GM12878 (cell line): ENCODE data around the gene ARPC1B.

Source experiments
- CEBPB ChIP-seq, 2 experiments: fragments of 150-350 bp in 1 of 2; IDR thresholded peaks; 2 replicates each; pipeline ENCODE4 v1.6.1; 2012 to 2014; ENCODE audit warnings: low read depth in 2 of 2, low read length in 2 of 2, borderline replicate concordance in 1 of 2, inconsistent platforms in 1 of 2
- CHD1 ChIP-seq: IDR thresholded peaks from 2 replicates; pipeline ENCODE4 v1.6.1; 2012; ENCODE audit warnings: low read depth, low read length, improper control_type of control experiment
- CTCF ChIP-seq, 3 experiments: IDR thresholded peaks in 2 of 3; conservative IDR thresholded peaks in 1 of 3; 2 replicates each; pipeline ENCODE4 v1.5.1; 2011; ENCODE audit warnings: low read depth in 3 of 3, low read length in 3 of 3, mild to moderate bottlenecking in 3 of 3, control low read depth in 2 of 3, moderate library complexity in 2 of 3, inconsistent platforms in 1 of 3, mixed read lengths in 1 of 3; ENCODE audit not compliant: control insufficient read depth in 2 of 3, insufficient read depth in 1 of 3; ENCODE audit errors: extremely low read depth in 1 of 3
- DPF2 ChIP-seq: fragments of 450-650 bp; IDR thresholded peaks from 2 replicates; pipeline ENCODE4 v1.6.1; 2017; ENCODE audit warnings: mild to moderate bottlenecking
- FOS ChIP-seq: IDR thresholded peaks from 3 replicates; pipeline ENCODE4 v1.6.1; 2011; ENCODE audit warnings: borderline replicate concordance; ENCODE audit not compliant: insufficient read length; ENCODE audit errors: extremely low read depth
- FOXK2 ChIP-seq: fragments of 450-650 bp; IDR thresholded peaks from 2 replicates; pipeline ENCODE4 v1.6.1; 2017; ENCODE audit warnings: mild to moderate bottlenecking, moderate library complexity
- FOXM1 ChIP-seq: IDR thresholded peaks from 2 replicates; pipeline ENCODE4 v1.6.1; 2012; ENCODE audit warnings: low read depth, mild to moderate bottlenecking, inconsistent platforms, low read length, moderate library complexity
- PBX3 ChIP-seq: IDR thresholded peaks from 2 replicates; pipeline ENCODE4 v1.6.1; 2011; ENCODE audit warnings: mild to moderate bottlenecking, low read depth, low read length, moderate library complexity; ENCODE audit not compliant: insufficient replicate concordance
- POLR2A ChIP-seq: IDR thresholded peaks from 2 replicates; pipeline ENCODE4 v1.6.1; 2011; ENCODE audit warnings: low read depth, mild to moderate bottlenecking, low read length
- POLR2AphosphoS5 ChIP-seq: IDR thresholded peaks from 2 replicates; pipeline ENCODE4 v1.6.1; 2011; ENCODE audit warnings: mild to moderate bottlenecking, low read length, inconsistent platforms
- RCOR1 ChIP-seq: conservative IDR thresholded peaks from 2 replicates; pipeline ENCODE4 v1.6.1; 2012; ENCODE audit warnings: low read depth, low read length, improper control_type of control experiment

- TF ChIP-seq FOS = no peak
- no peak for TF ChIP-seq CTCF (IDR thresholded peaks at IDR 0.05 in 2 of 3, conservative IDR thresholded peaks at IDR 0.05 in 1 of 3; ENCODE audit: control insufficient read depth in 2 of 3, extremely low read depth in 1 of 3, insufficient read depth in 1 of 3, low read depth in 3 of 3, low read length in 3 of 3)
- no peak for TF ChIP-seq CEBPB (IDR thresholded peaks at IDR 0.05; ENCODE audit: borderline replicate concordance in 1 of 2, low read depth in 2 of 2, low read length in 2 of 2)
- no peak for TF ChIP-seq FOXM1
- TF ChIP-seq RCOR1 = no peak
- no peak for TF ChIP-seq POLR2AphosphoS5
- no peak for TF ChIP-seq DPF2
- no peak for TF ChIP-seq PBX3
- no peak for TF ChIP-seq CHD1
- TF ChIP-seq FOXK2 = no peak
- peak; percentile 12; the same call in 1 of the 2 replicates for TF ChIP-seq POLR2A
Observed at GRCh38 chr7:99404235-99404976, 29.9 kb downstream of the ARPC1B start.
